Type B pancreatic cell (in vitro differentiated cells): ENCODE data around the gene CACNA1C. TPM values are rescaled to one million over a fixed set of nuclear protein-coding genes. Genes with fewer than 3 reads are reported as not detected.

ENCODE experiments used
- DNase-seq: peaks from one replicate; pipeline ENCODE4 v3.0.0; 2021; ENCODE audit warnings: mixed read lengths; ENCODE audit not compliant: unreplicated experiment; ENCODE audit errors: extremely low spot score
- H3K27ac Mint-ChIP-seq: 2 replicates; pipeline ENCODE4 v1.8.0; 2021; ENCODE audit warnings: mild to moderate bottlenecking, mixed read lengths
- H3K27me3 Mint-ChIP-seq: 2 replicates; pipeline ENCODE4 v1.8.0; 2021; ENCODE audit warnings: mixed read lengths
- H3K36me3 Mint-ChIP-seq: 2 replicates; pipeline ENCODE4 v1.8.0; 2021; ENCODE audit warnings: mixed read lengths
- H3K4me1 Mint-ChIP-seq: one replicate; pipeline ENCODE4 v1.8.0; 2021; ENCODE audit warnings: mixed read lengths; ENCODE audit not compliant: unreplicated experiment
- H3K4me3 Mint-ChIP-seq: 2 replicates; pipeline ENCODE4 v1.8.0; 2021; ENCODE audit warnings: mild to moderate bottlenecking, mixed read lengths
- H3K9me3 Mint-ChIP-seq: 2 replicates; pipeline ENCODE4 v1.8.0; 2021; ENCODE audit warnings: mixed read lengths
- CTCF ChIP-seq: fragments of 200-600 bp; sonication (generic); conservative IDR thresholded peaks from 2 replicates; pipeline ENCODE4 v1.5.0; 2021; ENCODE audit warnings: antibody characterized with exemption, mild to moderate bottlenecking
- total RNA-seq: library from RNA; stranded (reverse); gene quantifications from 2 replicates; pipeline ENCODE4 v1.2.1, GENCODE V29; 2021; ENCODE audit warnings: low replicate concordance

Gene CACNA1C
- total RNA-seq, 1 donor from 2014 or later = 14.3 TPM

- Mint-ChIP-seq H3K4me1 (peaks cover 4% of the 10 kb centered on the region), H3K4me3 (no peak overlapping the region), H3K9me3 (peaks cover 11% of the 10 kb centered on the region), H3K27ac (no peak overlapping the region), H3K36me3 (peaks cover 15% of the 10 kb centered on the region), H3K27me3 (peaks cover 73% of the 10 kb centered on the region)
- no peak for DNase-seq
- no peak for TF ChIP-seq CTCF
These were observed 643.3 kb downstream of the CACNA1C start for GRCh38 chr12:2696136-2696535.

GRCh38 chr12:2697057-2697800 is 644.4 kb downstream of the CACNA1C start:
- Mint-ChIP-seq H3K4me3 (no peak overlapping the region), H3K36me3 (peaks cover 15% of the 10 kb centered on the region), H3K27ac (no peak overlapping the region), H3K27me3 (peaks cover 74% of the 10 kb centered on the region), H3K4me1 (peaks cover 4% of the 10 kb centered on the region), H3K9me3 (peaks cover 11% of the 10 kb centered on the region)
- TF ChIP-seq CTCF = no peak
- no peak for DNase-seq

GRCh38 chr12:2698566-2698965 is 645.8 kb downstream of the CACNA1C start:
- no peak for DNase-seq
- no peaks in the 10 kb centered on the region for H3K4me1 Mint-ChIP-seq
- H3K9me3 Mint-ChIP-seq = peaks cover 11% of the 10 kb centered on the region
- H3K36me3 Mint-ChIP-seq = peaks cover 15% of the 10 kb centered on the region
- peaks cover 71% of the 10 kb centered on the region for H3K27me3 Mint-ChIP-seq
- no peak for TF ChIP-seq CTCF
- no peak overlapping the region for H3K4me3 Mint-ChIP-seq
- no peak overlapping the region for H3K27ac Mint-ChIP-seq

GRCh38 chr12:2710701-2711100 is 657.9 kb downstream of the CACNA1C start:
- peaks cover 7% of the 10 kb centered on the region for H3K9me3 Mint-ChIP-seq
- no peaks in the 10 kb centered on the region for H3K4me1 Mint-ChIP-seq
- no peak for TF ChIP-seq CTCF
- H3K27ac Mint-ChIP-seq = no peak overlapping the region
- DNase-seq = no peak
- peaks cover 94% of the 10 kb centered on the region for H3K27me3 Mint-ChIP-seq
- H3K36me3 Mint-ChIP-seq = no peaks in the 10 kb centered on the region
- H3K4me3 Mint-ChIP-seq = no peak overlapping the region

GRCh38 chr12:2719392-2719791 is 666.6 kb downstream of the CACNA1C start:
- peaks cover 45% of the 10 kb centered on the region for H3K27me3 Mint-ChIP-seq
- H3K27ac Mint-ChIP-seq = no peak overlapping the region
- no peaks in the 10 kb centered on the region for H3K36me3 Mint-ChIP-seq
- no peaks in the 10 kb centered on the region for H3K9me3 Mint-ChIP-seq
- H3K4me3 Mint-ChIP-seq = no peak overlapping the region
- no peak for DNase-seq
- no peak for TF ChIP-seq CTCF
- H3K4me1 Mint-ChIP-seq = no peaks in the 10 kb centered on the region
